Smooth muscle cell of the umbilical artery (primary cell): ENCODE measurements around the gene TAS2R20. TPM values are rescaled to one million over a fixed set of nuclear protein-coding genes. Genes with fewer than 3 reads are reported as not detected.

Experiments
- total RNA-seq: library from RNA; depleted of rRNA; stranded (reverse); fragments of >200 nt; gene quantifications from 2 replicates; pipeline ENCODE4 v1.2.3, GENCODE V29; 2014

TAS2R20 gene
- total RNA-seq: 3.9 and 6.6 TPM in 2 replicates

DNA sequence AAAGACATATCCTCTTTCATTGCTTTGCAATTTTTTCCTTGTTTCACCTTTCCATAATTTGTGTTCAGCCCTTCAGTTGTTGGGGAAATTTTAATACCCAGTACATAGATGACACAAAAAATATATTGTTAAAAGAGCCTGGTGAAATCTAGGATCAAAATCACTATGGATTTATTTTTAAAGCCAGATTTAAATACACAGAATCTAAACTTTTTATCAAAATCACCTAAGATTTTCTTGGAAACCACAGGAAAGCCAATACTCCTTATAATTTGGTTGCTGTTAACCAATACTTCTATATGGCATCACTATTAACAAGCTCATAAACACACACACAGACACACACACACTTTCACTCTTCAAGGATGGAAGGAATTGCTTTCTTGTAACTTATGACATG, at the start of gene TAS2R20:
TAS2R20 (minus strand) TSS at position 101 of the 400 bp plus-strand sequence. CDS start 429 bp downstream, outside the sequence.

GRCh38 chr12:11031307-11031706, 33.2 kb upstream of the TAS2R20 start, which contains the start of gene TAS2R31:
TAS2R31 (minus strand) TSS chr12:11031407; CDS start chr12:11031335, 72 bp downstream.

DNA sequence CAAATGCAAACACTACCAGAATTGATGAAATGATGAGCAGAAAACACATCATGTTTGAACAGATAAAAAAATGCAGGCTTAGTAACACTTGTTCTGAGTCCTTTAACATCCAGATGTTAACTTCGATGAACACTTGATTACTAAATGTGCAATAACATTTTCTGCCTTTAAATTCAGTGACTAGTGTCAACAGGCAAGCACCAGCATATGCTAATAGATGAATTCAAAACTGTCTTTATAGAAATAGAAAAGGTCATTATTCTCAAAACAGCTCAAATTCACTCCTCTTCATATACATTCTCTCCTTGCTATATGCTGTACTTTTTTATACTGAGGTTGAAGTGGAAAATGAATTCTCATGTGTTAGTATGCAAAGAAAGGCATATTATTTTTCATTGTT, 24.4 kb upstream of the TAS2R20 start, which contains the start of gene TAS2R19:
TAS2R19 (minus strand) TSS at position 101 of the 400 bp plus-strand sequence; CDS start at position 52, 49 bp downstream.

GRCh38 chr12:10986812-10987211, 11.3 kb downstream of the TAS2R20 start, which contains the start of gene TAS2R50:
TAS2R50 (minus strand) TSS chr12:10986912; CDS start chr12:10986860, 52 bp downstream.

Other genes starting within 250 kb of the TAS2R20 start
- not detected in 2 replicates for gene TAS2R7, start 195.7 kb downstream of the TAS2R20 start, total RNA-seq
- not detected in 2 replicates for gene TAS2R8, start 191.0 kb downstream of the TAS2R20 start, total RNA-seq
- gene TAS2R9, start 188.1 kb downstream of the TAS2R20 start, total RNA-seq: 0.30 and 0.37 TPM in 2 replicates
- gene TAS2R10, start 171.9 kb downstream of the TAS2R20 start, total RNA-seq: 0.59 and 2.4 TPM in 2 replicates
- 1.2 and 2.0 TPM in 2 replicates for gene PRR4, start 148.8 kb downstream of the TAS2R20 start, total RNA-seq
- 17.6 and 21.4 TPM in 2 replicates for gene PRH1, start 114.0 kb downstream of the TAS2R20 start, total RNA-seq
- gene TAS2R13, start 88.7 kb downstream of the TAS2R20 start, total RNA-seq: 1.2 and 4.2 TPM in 2 replicates
- 0.28 TPM in 1 of 2 replicates, not detected in the other for gene PRH2, start 69.1 kb downstream of the TAS2R20 start, total RNA-seq
- 4.2 and 5.4 TPM in 2 replicates for gene TAS2R14, start 59.0 kb downstream of the TAS2R20 start, total RNA-seq
- 3.9 and 8.6 TPM in 2 replicates for gene TAS2R50, start 11.4 kb downstream of the TAS2R20 start, total RNA-seq
- 4.8 and 11.1 TPM in 2 replicates for gene TAS2R19, start 24.3 kb upstream of the TAS2R20 start, total RNA-seq
- gene TAS2R31, start 33.1 kb upstream of the TAS2R20 start, total RNA-seq: 6.8 and 10.9 TPM in 2 replicates
- gene TAS2R46, start 64.0 kb upstream of the TAS2R20 start, total RNA-seq: 1.8 and 4.8 TPM in 2 replicates
- 3.3 TPM in 1 of 2 replicates, not detected in the other for gene TAS2R43, start 94.0 kb upstream of the TAS2R20 start, total RNA-seq
- 5.0 and 8.9 TPM in 2 replicates for gene TAS2R30, start 136.3 kb upstream of the TAS2R20 start, total RNA-seq
- 6.8 and 7.2 TPM in 2 replicates for gene SMIM10L1, start 172.9 kb upstream of the TAS2R20 start, total RNA-seq
- not detected in 2 replicates for gene TAS2R42, start 188.6 kb upstream of the TAS2R20 start, total RNA-seq